ENCODE data around the gene HOXB5.

The HOXB5 gene

DNA sequence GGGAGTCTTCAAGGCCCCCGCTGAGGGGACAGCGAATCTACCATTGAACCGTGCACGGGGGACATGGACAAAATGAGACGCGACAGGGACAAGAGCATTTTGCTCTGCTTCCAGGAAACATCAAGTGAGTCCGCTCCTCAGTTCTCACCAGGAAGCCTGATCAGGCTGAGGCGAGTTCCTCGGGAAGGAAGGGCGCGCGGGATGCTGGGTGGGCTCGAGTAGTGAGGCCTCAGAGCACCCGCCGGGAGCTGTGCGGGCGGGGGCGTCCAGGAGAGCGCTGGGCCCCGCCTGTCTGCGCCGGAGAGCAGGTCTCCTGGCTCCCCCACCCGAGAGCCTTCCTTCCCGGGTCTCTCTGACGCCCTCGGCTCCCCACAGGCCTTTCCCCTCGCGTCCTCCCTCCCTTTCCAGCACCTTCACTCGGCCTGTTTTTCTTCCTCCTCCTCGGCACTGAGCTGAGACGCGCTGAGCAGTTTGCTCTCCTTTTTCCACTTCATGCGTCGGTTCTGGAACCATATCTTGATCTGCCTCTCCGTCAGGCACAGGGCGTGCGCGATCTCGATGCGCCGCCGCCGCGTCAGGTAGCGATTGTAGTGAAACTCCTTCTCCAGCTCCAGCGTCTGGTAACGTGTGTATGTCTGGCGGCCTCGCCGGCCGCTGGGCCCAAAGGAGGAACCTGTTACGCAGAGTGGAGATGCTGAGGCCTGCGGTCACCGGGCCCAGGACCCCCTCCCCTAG, 2.6 kb upstream of the HOXB5 start:
- Histone ChIP-seq H3K36me3 (replicated peaks; ENCODE audit: low read depth, low read length) (no peaks in the 10 kb centered on the region), H3K9me3 (ENCODE audit: insufficient read depth, low read length) (no peaks in the 10 kb centered on the region), H3K4me2 (ENCODE audit: low read length) (no peak overlapping the region), H2AFZ (ENCODE audit: low read depth, low read length) (no peak overlapping the region), H4K20me1 (ENCODE audit: insufficient read depth, low read length) (no peaks in the 10 kb centered on the region), H3K9ac (ENCODE audit: low read length) (no peak overlapping the region), H3K79me2 (ENCODE audit: low read length) (peaks cover 7% of the 10 kb centered on the region; the same call in 1 of the 2 replicates), H3K27ac (ENCODE audit: low read length) (no peak overlapping the region), H3K27me3 (ENCODE audit: low read depth, low read length) (peaks cover 29% of the 10 kb centered on the region), H3K4me1 (ENCODE audit: low read length) (peaks cover 17% of the 10 kb centered on the region), H3K4me3 (ENCODE audit: low read length) (peak overlapping the region; percentile 89; the same call in 1 of the 2 replicates)
- TF ChIP-seq EZH2phosphoT487 (IDR thresholded peaks at IDR 0.05; ENCODE audit: low read depth), result no peak
- TF ChIP-seq, protein P1, sequence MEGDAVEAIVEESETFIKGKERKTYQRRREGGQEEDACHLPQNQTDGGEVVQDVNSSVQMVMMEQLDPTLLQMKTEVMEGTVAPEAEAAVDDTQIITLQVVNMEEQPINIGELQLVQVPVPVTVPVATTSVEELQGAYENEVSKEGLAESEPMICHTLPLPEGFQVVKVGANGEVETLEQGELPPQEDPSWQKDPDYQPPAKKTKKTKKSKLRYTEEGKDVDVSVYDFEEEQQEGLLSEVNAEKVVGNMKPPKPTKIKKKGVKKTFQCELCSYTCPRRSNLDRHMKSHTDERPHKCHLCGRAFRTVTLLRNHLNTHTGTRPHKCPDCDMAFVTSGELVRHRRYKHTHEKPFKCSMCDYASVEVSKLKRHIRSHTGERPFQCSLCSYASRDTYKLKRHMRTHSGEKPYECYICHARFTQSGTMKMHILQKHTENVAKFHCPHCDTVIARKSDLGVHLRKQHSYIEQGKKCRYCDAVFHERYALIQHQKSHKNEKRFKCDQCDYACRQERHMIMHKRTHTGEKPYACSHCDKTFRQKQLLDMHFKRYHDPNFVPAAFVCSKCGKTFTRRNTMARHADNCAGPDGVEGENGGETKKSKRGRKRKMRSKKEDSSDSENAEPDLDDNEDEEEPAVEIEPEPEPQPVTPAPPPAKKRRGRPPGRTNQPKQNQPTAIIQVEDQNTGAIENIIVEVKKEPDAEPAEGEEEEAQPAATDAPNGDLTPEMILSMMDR (IDR thresholded peaks at IDR 0.05; ENCODE audit: low read depth, low read length), result no peak

DNA sequence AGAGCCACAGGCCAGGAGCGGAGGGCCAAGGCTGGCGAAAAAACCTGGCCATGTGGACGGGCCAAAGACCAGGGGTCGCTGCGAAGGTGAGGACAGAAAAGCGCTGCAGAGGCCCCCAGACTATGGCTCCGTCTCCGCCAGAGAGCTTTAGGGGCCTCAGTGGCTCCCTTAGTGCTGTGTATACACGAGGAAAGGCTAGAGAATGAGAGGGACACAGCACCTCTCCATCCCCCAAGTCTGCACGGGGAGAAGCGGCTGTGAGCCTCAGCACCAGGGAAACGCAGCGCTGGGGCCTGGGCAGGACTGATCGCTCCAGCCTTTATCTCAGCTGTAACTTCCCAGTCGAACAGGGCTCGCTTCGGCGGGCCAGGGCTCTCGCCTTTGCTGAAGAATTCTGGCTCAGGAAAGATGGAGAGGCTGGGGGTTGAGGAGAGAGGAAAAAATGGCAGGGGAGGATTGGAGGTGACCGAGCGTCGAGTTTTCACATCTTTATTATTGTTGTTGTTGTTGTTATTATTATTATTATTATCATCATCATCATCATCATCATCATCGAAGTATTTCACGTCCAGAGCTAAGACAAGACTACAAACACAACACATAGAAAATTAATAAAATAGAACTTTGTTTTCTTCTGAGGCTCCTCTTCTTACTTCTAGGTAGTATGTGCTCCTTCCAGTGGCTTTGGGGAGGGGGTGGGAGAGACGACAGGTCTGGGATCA, 1.9 kb upstream of the HOXB5 start:
- Histone ChIP-seq H3K9me3 (ENCODE audit: insufficient read depth, low read length) (no peaks in the 10 kb centered on the region), H3K79me2 (ENCODE audit: low read length) (peaks cover 7% of the 10 kb centered on the region; the same call in 1 of the 2 replicates), H3K27ac (ENCODE audit: low read length) (no peak overlapping the region), H3K27me3 (ENCODE audit: low read depth, low read length) (peaks cover 25% of the 10 kb centered on the region), H3K36me3 (replicated peaks; ENCODE audit: low read depth, low read length) (no peaks in the 10 kb centered on the region), H3K4me1 (ENCODE audit: low read length) (peaks cover 15% of the 10 kb centered on the region), H3K9ac (ENCODE audit: low read length) (no peak overlapping the region), H4K20me1 (ENCODE audit: insufficient read depth, low read length) (no peaks in the 10 kb centered on the region), H3K4me2 (ENCODE audit: low read length) (no peak overlapping the region), H3K4me3 (ENCODE audit: low read length) (no peak overlapping the region), H2AFZ (ENCODE audit: low read depth, low read length) (no peak overlapping the region)
- TF ChIP-seq, protein P1 (IDR thresholded peaks at IDR 0.05; ENCODE audit: low read depth, low read length), result no peak
- no peak for TF ChIP-seq EZH2phosphoT487 (IDR thresholded peaks at IDR 0.05; ENCODE audit: low read depth)

DNA sequence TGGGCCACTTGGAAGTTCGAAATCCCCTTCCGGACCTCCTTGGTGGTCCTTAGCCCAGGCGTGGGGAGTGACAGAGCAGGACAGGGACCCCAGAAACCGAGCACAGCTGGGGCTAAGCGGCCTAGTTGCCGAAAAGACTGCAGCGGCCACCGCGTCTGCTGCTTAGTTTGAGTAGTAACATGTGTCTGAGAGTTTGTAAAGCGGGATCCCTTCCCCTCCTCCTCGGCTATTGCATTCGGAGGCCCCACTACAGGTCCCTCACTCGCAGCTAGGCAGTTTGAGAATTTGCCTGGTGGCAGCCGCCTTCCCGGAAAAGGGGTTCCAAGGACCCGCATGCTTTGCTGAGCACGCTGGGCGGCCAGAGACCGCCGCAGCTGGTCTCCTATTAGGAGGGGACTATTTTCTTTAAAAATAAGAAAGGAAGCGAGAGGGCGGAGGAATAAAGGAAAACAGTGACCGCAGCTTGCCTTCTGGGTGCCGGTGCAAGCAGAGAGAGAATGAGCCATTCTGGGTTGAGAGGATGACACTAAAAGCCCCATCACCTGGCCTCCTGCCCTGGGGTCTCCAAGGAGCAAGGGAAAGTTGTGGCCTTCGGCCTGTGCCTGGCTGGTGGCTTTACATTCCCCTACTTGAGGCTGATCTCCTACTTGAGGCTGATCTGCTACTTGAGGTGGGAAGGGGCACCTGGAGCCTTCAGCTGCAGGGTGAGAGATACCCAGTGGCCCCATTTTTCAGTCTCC, 1.1 kb upstream of the HOXB5 start:
- Histone ChIP-seq H3K27me3 (ENCODE audit: low read depth, low read length) (peaks cover 26% of the 10 kb centered on the region), H3K9ac (ENCODE audit: low read length) (no peak overlapping the region), H4K20me1 (ENCODE audit: insufficient read depth, low read length) (no peaks in the 10 kb centered on the region), H3K27ac (ENCODE audit: low read length) (no peak overlapping the region), H3K4me1 (ENCODE audit: low read length) (peaks cover 22% of the 10 kb centered on the region), H2AFZ (ENCODE audit: low read depth, low read length) (no peak overlapping the region), H3K36me3 (replicated peaks; ENCODE audit: low read depth, low read length) (no peaks in the 10 kb centered on the region), H3K9me3 (ENCODE audit: insufficient read depth, low read length) (no peaks in the 10 kb centered on the region), H3K79me2 (ENCODE audit: low read length) (peaks cover 7% of the 10 kb centered on the region; the same call in 1 of the 2 replicates), H3K4me2 (ENCODE audit: low read length) (no peak overlapping the region), H3K4me3 (ENCODE audit: low read length) (no peak overlapping the region)
- TF ChIP-seq, protein P1 (IDR thresholded peaks at IDR 0.05; ENCODE audit: low read depth, low read length), result no peak
- no peak for TF ChIP-seq EZH2phosphoT487 (IDR thresholded peaks at IDR 0.05; ENCODE audit: low read depth)
